NCI-H226 (cell line): ENCODE measurements around the gene CDA.
"Not testable (repeated sequence)": the region's sequence is repeated elsewhere in the genome, so short reads cannot be mapped to it uniquely, and the experiment has no call there.

Experiments
- DNase-seq: peaks from one replicate; pipeline ENCODE4 v3.0.0-alpha.2; 2015

The CDA gene

DNA sequence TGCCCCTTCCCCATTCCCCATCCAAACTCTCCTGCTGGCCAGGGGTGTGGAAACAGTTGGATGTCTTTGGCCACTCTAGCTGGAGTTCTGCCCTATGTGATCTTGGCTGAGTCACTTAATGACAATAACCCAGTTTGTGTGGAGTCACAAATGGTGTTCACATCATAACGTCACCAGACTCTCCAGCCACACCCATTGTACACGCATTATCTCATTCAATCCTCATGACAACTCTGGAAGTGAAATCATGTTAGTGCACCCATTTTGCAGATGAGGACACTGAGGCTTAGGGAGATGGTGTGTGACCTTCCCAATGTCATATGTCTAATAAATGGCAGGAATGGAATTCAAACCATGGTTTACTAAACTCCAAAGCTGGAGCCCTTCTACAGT, 1.2 kb upstream of the CDA start:
- no peak for DNase-seq

- no peak for DNase-seq
These were observed 708 bp downstream of the CDA start for GRCh38 chr1:20589331-20590278.

GRCh38 chr1:20590306-20590777, 1.4 kb downstream of the CDA start:
- no peak for DNase-seq

- DNase-seq: no peak
These were observed 4.9 kb downstream of the CDA start for GRCh38 chr1:20593756-20594155.

DNA sequence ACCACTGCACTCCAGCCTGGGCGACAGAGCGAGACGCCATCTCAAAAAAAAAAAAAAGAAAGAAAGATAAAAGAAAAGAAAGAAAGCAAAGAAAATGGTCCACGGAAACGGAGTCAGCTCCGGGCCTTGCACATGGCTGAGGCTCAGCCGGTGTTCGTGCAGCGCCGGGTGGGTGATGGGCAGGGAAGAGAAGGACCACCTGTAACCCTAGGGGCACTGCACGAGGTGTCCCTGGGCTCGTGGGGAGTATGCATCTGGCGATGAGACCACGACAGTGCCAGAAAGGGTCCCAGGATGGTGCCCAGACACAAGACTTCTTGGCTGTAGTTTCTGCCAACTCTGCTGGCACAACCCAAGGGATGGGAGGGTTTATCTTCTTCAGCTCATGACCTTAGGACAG, 5.8 kb downstream of the CDA start:
- no peak for DNase-seq

DNA sequence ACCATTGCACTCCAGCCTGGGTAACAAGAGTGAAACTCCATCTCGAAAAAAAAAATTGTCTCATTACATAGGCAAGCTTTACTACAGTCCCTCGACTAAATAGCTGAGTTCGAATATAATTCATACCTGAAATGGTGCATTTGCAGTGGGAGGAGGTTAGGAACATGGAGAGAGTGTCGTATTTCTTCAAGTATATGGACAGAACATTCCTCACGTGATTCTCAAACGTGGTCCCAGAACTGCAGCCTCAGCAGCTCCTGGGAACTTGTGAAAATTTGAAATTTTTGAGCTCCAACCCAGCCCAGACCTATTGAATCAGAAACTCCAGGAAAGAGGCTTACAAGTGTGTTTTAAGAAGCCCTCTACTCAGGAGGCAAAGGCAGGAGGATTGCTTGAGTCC, 7.2 kb downstream of the CDA start:
- DNase-seq: no peak

GRCh38 chr1:20597650-20598049, 8.8 kb downstream of the CDA start:
- DNase-seq: no peak

- DNase-seq: no peak
These were observed 11.3 kb downstream of the CDA start for GRCh38 chr1:20600156-20600555.

GRCh38 chr1:20601129-20601825, 12.4 kb downstream of the CDA start:
- no peak for DNase-seq

DNA sequence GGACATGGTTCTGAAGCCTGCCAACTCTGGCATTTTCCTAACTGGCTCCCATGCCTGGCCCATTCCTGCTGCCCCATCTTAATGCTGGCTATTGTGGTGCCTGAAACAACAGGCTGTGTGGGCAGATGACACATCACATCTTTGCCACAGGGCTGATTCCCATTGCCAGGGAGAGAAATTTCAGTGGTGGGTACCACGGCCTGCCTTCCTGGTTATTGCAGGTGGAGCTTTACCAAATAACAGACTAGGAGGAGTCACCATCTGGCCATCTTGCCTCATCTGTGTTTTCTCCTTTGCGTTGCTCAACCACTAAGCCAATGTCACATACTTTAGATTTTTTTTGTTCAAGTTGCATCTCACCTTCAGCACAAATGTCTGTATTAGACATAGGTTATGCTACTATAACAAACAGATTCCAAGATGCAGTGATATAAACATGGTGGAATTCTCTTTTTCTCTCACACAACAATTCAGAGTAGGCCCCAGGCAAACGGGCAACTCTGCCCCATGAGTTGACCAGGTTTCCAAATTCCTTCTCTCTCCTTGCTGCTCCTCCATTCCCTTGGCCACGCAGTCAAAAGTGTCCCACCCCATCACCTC, 14.1 kb downstream of the CDA start:
- no peak for DNase-seq

GRCh38 chr1:20603504-20604464, 14.9 kb downstream of the CDA start:
- peak; percentile 81 for DNase-seq

GRCh38 chr1:20604678-20605077, 15.8 kb downstream of the CDA start:
- DNase-seq: peak; percentile 39

- DNase-seq: not testable (repeated sequence)
These were observed 18.1 kb downstream of the CDA start for GRCh38 chr1:20606801-20607570.

DNA sequence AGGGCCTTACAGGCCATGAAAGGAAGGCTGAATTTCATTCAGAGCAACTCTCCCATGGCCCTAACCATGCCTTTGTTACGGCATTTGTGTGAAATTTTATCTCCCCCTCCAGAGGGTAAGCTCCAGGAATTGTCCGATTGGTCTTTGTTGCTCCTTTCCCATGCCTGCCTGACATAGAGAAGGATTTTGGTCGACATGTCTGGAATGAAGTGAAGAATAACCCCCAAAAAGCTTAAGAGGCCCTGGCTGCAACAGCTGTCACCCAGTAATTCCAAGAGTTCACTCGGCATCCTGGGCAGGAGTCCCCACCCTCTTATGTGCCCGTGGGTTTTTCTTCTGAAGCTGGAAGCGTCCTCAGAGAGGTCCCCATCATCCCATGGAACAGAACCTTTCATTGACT, 20.6 kb downstream of the CDA start:
- DNase-seq: no peak

DNA sequence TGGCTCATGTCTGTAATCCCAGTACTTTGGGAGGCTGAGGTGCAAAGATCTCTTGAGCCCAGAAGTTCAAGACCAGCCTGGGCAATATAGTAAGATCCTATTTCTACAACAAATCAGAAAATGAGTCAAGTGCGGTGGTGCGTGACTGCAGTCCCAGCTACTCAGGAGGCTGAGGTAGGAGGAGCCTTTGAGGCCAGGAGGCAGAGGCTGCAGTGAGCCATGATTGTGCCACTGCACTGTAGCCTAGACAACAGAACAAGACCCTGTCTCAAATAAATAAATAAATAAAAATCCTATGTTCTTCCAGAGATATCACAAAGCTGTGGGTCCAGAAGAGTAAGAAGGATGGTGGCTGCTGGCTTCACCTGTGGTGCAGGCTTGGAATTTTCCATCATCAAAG, 22.1 kb downstream of the CDA start:
- DNase-seq: no peak

GRCh38 chr1:20611652-20612051, 22.8 kb downstream of the CDA start:
- DNase-seq: no peak

DNA sequence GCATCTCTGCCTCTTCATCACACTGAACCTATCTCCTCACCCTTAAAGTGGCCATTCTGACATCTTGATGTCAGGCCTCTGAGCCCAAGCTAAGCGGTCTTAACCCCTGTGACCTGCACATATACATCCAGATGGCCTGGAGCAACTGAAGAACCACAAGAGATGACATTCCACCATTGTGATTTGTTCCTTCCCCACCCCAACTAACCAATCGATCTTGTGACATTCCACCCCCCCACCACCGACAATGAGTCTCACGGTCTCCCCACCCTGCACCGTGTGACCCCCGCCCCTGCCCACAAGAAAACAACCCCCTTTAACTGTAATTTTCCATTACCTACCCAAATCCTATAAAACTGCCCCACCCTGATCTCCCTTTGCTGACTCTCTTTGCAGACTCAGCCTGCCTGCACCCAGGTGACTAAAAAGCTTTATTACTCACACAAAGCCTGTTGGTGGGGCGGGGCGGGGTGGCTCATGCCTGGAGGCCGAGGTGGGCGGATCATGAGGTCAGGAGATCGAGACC, 23.4 kb downstream of the CDA start:
- peak; percentile 65 for DNase-seq

DNA sequence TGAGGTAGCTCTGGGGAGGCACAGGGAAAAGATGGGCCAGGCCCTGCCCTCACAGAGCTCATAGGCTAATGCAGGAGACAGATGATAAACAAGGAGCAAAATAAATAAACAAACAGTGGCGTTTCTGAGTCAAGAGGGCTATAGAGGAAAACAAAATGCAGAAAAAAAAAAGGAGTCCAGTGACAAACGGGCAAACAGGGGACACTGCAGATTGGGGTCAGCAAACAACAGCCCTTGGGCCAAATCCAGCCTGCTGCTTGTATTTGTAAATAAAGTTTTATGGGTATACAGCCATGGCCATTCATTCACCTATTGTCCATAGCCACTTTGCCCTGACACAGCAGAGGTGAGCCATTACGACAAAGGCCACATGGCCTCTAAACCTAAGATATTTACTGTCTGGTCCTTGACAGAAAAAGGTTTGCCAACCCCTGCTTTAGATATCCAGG, 25.3 kb downstream of the CDA start:
- DNase-seq: no peak

- DNase-seq: no peak
These were observed 27.3 kb downstream of the CDA start for GRCh38 chr1:20615946-20616846.

GRCh38 chr1:20616847-20617487, 28.1 kb downstream of the CDA start:
- no peak for DNase-seq
